ENCODE data around the gene CADM1.

The CADM1 gene

GRCh38 chr11:115447273-115447864, 56.8 kb downstream of the CADM1 start:
- no peak for DNase-seq (ENCODE audit: low read depth in 2 of 2, low spot score in 1 of 2)

GRCh38 chr11:115446214-115446613, 58.0 kb downstream of the CADM1 start:
- DNase-seq (ENCODE audit: low read depth in 2 of 2, low spot score in 1 of 2): no peak

- no peak for DNase-seq (ENCODE audit: low read depth in 2 of 2, low spot score in 1 of 2)
Observed at GRCh38 chr11:115444542-115444941, 59.7 kb downstream of the CADM1 start.

- DNase-seq (ENCODE audit: low read depth in 2 of 2, low spot score in 1 of 2): no peak
Observed at GRCh38 chr11:115439969-115440540, 64.2 kb downstream of the CADM1 start.

GRCh38 chr11:115439385-115439784, 64.8 kb downstream of the CADM1 start:
- DNase-seq (ENCODE audit: low read depth in 2 of 2, low spot score in 1 of 2): no peak

- no peak for DNase-seq (ENCODE audit: low read depth in 2 of 2, low spot score in 1 of 2)
Observed at GRCh38 chr11:115437902-115438575, 66.2 kb downstream of the CADM1 start.

GRCh38 chr11:115430345-115430744, 73.9 kb downstream of the CADM1 start:
- no peak for DNase-seq (ENCODE audit: low read depth in 2 of 2, low spot score in 1 of 2)

- DNase-seq (ENCODE audit: low read depth in 2 of 2, low spot score in 1 of 2): no peak
Observed at GRCh38 chr11:115428306-115428705, 75.9 kb downstream of the CADM1 start.

GRCh38 chr11:115425816-115426215, 78.4 kb downstream of the CADM1 start:
- no peak for DNase-seq (ENCODE audit: low read depth in 2 of 2, low spot score in 1 of 2)

- no peak for DNase-seq (ENCODE audit: low read depth in 2 of 2, low spot score in 1 of 2)
Observed at GRCh38 chr11:115425250-115425649, 79.0 kb downstream of the CADM1 start.

- no peak for DNase-seq (ENCODE audit: low read depth in 2 of 2, low spot score in 1 of 2)
Observed at GRCh38 chr11:115423728-115424459, 80.3 kb downstream of the CADM1 start.

GRCh38 chr11:115421992-115422689, 82.1 kb downstream of the CADM1 start:
- DNase-seq (ENCODE audit: low read depth in 2 of 2, low spot score in 1 of 2): no peak

- no peak for DNase-seq (ENCODE audit: low read depth in 2 of 2, low spot score in 1 of 2)
Observed at GRCh38 chr11:115421352-115421991, 82.7 kb downstream of the CADM1 start.

- DNase-seq (ENCODE audit: low read depth in 2 of 2, low spot score in 1 of 2): no peak
Observed at GRCh38 chr11:115420505-115420904, 83.7 kb downstream of the CADM1 start.

- no peak for DNase-seq (ENCODE audit: low read depth in 2 of 2, low spot score in 1 of 2)
Observed at GRCh38 chr11:115418626-115419025, 85.6 kb downstream of the CADM1 start.

- DNase-seq (ENCODE audit: low read depth in 2 of 2, low spot score in 1 of 2): no peak
Observed at GRCh38 chr11:115418081-115418480, 86.1 kb downstream of the CADM1 start.

- no peak for DNase-seq (ENCODE audit: low read depth in 2 of 2, low spot score in 1 of 2)
Observed at GRCh38 chr11:115411120-115411519, 93.1 kb downstream of the CADM1 start.

- no peak for DNase-seq (ENCODE audit: low read depth in 2 of 2, low spot score in 1 of 2)
Observed at GRCh38 chr11:115409691-115410220, 94.5 kb downstream of the CADM1 start.

- no peak for DNase-seq (ENCODE audit: low read depth in 2 of 2, low spot score in 1 of 2)
Observed at GRCh38 chr11:115409116-115409670, 95.0 kb downstream of the CADM1 start.

Data from stimulated activated CD8-positive, alpha-beta memory T cell treated with anti-CD3 and anti-CD28 coated beads, Interleukin-4, amount 100 ng/mL, for 1 hour (primary cell).